Fibroblast of pulmonary artery (primary cell): ENCODE results near the gene TMIE.

ENCODE experiments used
- DNase-seq: peaks from one replicate; pipeline ENCODE4 v3.0.0-alpha.2; 2010; ENCODE audit warnings: low read depth
- H3K4me3 ChIP-seq: replicated peaks from 2 replicates; pipeline ENCODE4 v1.5.1; 2011; ENCODE audit warnings: low read depth, mild to moderate bottlenecking, control low read depth, low read length, moderate library complexity
- TF ChIP-seq, protein P1 (sequence below): IDR thresholded peaks from 2 replicates; pipeline ENCODE4 v1.5.1; 2011; ENCODE audit warnings: mild to moderate bottlenecking, control low read depth, low read length, inconsistent platforms; ENCODE audit errors: missing control alignments

The TMIE gene

DNA sequence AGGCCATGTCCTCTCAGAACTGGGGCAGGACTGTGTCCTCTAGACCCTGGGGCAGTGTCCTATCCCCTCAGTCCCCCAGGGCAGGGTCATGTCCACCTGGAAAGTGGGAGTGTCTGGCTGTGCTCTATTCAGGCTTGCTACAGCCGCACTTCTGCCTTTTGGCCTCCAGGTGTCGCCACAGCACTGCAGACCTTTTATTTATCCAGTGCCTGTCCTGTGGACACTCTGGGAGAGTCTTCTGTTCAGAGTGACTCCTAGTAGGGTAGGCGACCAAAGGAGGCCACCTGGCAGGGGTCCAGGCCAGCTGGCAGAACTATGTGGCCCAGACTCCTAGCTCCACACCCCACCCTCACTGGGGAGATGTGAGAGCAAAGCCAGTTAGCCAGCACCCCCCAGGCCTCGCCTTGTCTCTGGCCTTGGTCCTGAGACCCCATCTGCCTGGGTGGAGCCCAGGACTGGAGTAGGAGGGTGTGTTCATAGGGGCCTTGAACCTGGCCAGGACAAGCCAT, 3.9 kb downstream of the TMIE start:
- no peak overlapping the region for H3K4me3 ChIP-seq
- TF ChIP-seq, protein P1, sequence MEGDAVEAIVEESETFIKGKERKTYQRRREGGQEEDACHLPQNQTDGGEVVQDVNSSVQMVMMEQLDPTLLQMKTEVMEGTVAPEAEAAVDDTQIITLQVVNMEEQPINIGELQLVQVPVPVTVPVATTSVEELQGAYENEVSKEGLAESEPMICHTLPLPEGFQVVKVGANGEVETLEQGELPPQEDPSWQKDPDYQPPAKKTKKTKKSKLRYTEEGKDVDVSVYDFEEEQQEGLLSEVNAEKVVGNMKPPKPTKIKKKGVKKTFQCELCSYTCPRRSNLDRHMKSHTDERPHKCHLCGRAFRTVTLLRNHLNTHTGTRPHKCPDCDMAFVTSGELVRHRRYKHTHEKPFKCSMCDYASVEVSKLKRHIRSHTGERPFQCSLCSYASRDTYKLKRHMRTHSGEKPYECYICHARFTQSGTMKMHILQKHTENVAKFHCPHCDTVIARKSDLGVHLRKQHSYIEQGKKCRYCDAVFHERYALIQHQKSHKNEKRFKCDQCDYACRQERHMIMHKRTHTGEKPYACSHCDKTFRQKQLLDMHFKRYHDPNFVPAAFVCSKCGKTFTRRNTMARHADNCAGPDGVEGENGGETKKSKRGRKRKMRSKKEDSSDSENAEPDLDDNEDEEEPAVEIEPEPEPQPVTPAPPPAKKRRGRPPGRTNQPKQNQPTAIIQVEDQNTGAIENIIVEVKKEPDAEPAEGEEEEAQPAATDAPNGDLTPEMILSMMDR = peak; percentile 97
- peak; percentile 71 for DNase-seq

DNA sequence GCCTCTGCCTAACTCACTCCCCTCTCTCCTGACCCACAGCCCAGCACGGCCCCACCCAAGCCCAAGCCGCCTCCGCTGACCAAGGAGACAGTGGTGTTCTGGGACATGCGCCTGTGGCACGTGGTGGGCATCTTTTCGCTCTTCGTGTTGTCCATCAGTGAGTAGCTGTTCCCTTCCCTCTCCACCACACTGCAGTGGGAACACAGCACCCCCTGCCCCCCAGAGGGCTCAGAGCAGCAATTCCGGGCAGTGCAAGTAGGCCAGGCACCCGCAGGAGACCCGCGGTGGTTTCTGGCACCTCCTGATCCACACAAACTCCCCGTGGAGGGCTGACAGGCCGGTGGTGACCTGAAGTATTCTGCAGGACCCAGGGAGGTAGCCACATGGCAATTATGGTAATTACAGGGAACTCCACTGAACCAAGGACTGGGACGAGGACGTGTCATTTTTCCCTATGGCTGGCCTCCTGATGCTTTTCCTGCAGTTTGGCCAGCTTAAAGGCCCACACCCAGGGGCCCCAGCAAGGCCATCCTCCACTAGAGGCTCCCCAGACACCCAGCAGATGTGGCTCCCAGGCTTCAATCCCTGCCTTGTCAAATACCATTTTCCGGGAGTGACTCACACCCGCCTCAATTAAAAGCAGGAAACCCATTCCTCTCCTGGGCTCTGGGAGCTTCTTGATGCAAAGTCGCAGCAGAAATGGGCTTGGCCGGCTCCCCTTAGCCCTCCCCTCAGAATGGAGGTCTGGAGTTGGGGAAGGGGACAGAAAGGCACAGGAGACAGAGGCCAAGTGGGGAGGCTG, 4.8 kb downstream of the TMIE start:
- TF ChIP-seq, protein P1 = no peak
- peak; percentile 58 for DNase-seq
- H3K4me3 ChIP-seq = no peak overlapping the region

DNA sequence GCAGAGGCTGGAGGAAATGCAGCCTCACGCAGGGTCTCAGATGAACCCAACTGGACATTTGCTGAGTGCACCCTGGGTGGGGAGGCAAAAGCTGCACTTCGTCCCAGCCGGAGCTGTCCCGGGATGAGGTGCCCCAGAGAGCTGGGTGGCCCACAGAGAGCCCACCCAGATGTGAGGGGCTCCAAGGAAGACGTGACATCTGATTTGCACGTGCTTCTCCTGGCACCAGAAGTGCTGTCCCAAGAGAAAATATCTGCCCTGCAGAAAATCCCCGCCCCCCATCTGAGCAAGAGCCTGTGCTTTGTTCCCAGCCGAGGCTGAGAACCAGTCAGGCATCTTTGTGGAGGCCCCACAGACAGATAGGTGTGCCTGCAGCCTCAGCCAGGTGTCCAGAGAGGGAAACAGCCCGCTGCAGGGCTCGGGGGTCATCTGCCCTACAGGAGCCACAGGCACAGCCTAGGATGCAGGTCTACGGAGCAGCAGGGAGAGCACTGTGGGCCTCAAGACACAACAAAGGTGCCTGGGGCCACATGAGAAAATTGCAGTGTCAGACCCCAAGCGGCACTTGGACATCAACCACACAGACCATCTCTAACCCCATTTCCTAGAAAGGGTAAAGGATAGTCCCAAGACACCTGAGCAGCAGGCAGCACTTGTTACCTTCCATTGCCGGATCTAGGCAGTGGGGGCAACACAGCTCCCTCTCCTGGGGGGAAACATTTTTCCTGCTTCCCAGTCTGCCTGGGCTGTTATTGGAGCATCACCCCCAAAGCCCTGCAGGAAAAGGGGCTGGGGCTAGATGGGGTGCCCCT, 5.8 kb downstream of the TMIE start:
- H3K4me3 ChIP-seq = no peak overlapping the region
- TF ChIP-seq, protein P1 = no peak
- no peak for DNase-seq

DNA sequence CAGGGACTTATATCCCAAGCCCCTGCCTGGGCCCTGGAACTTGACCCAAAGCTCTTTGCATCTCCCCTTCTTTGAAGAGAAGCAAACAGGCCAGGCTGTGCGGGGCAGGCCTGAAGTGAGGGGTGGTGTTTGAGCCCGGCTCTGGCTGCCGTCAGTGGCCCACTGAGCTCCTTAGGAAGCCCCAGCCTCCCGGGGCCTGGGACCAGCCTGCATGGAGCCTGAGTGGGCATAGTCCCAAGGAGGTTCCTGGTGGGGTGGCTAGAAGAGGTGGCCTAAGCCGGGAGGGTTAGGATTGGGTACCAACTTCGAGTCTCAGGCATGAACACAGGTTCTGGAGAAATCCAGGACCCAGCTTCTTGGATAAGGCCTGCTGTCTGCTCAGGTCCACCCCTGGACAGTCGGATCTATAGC, 6.4 kb downstream of the TMIE start:
- TF ChIP-seq, protein P1 = no peak
- DNase-seq = no peak
- no peak overlapping the region for H3K4me3 ChIP-seq

GRCh38 chr3:46708401-46709156, 7.4 kb downstream of the TMIE start:
- no peak overlapping the region for H3K4me3 ChIP-seq
- no peak for DNase-seq
- TF ChIP-seq, protein P1 = no peak

DNA sequence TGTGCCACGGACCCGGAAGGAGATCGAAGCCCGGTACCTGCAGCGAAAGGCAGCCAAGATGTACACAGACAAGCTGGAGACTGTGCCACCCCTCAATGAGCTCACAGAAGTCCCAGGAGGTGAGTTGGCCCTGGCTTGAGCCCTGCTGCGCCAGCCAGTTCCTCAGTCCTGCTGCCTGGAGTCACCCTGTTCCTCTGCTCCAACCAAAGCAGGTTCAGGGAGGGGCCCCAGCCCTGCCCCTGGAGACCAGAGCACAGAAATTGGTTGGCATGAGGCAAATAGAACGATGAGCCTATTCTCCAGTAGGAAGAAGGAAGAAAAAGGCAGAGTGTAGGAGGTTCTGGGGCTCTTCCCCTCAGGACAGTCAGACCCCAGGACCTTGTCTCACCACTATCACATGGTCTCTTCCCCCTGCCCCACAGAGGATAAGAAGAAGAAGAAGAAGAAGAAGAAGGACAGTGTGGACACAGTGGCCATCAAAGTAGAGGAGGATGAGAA, 8.0 kb downstream of the TMIE start:
- H3K4me3 ChIP-seq = no peak overlapping the region
- TF ChIP-seq, protein P1 = no peak
- no peak for DNase-seq
